Keratinocyte (primary cell): ENCODE results near the gene ANGEL1. TPM values are rescaled to one million over a fixed set of nuclear protein-coding genes. Genes with fewer than 3 reads are reported as not detected.

Experiments
- DNase-seq: peaks from one replicate; pipeline ENCODE4 v3.0.0-alpha.2; 2011; ENCODE audit warnings: low read depth, missing footprints, low spot score
- FAIRE-seq: peaks from 2 replicates; lab custom pipeline; 2011; peaks lifted over from hg19 to GRCh38; lab: Jason Lieb, UNC
- H2AFZ ChIP-seq: 2 replicates; pipeline ENCODE4 v1.6.0; 2012; ENCODE audit warnings: low read length, control low read depth, inconsistent platforms; ENCODE audit not compliant: control insufficient read depth
- H3K27ac ChIP-seq: 2 replicates; pipeline ENCODE4 v1.5.1; 2011; ENCODE audit warnings: low read length; ENCODE audit not compliant: control insufficient read depth, insufficient read depth
- H3K27me3 ChIP-seq: 3 replicates; pipeline ENCODE4 v1.6.0; 2011; ENCODE audit warnings: low read length; ENCODE audit not compliant: control insufficient read depth, insufficient read depth; ENCODE audit errors: extremely low read depth
- H3K36me3 ChIP-seq, 2 experiments: 2 replicates in 1 of 2; 3 replicates in 1 of 2; pipeline ENCODE4 v1.5.1; 2011; ENCODE audit warnings: low read length in 2 of 2, mild to moderate bottlenecking in 1 of 2; ENCODE audit not compliant: control insufficient read depth in 2 of 2, insufficient read depth in 2 of 2; ENCODE audit errors: extremely low read depth in 1 of 2
- H3K4me1 ChIP-seq: 3 replicates; pipeline ENCODE4 v1.5.1; 2011; ENCODE audit warnings: low read length; ENCODE audit not compliant: control insufficient read depth, insufficient read depth; ENCODE audit errors: extremely low read depth
- H3K4me2 ChIP-seq: 3 replicates; pipeline ENCODE4 v1.6.0; 2011; ENCODE audit warnings: low read depth, low read length; ENCODE audit not compliant: control insufficient read depth, insufficient read depth; ENCODE audit errors: extremely low read depth
- H3K4me3 ChIP-seq, 3 experiments: fragments of 200-600 bp in 1 of 3; sonication (generic) in 1 of 3; 2 replicates in 2 of 3; 3 replicates in 1 of 3; pipeline ENCODE4 v1.5.1; 2011 to 2016; ENCODE audit warnings: low read length in 3 of 3, mild to moderate bottlenecking in 3 of 3, control low read depth in 2 of 3, inconsistent platforms in 1 of 3, low read depth in 1 of 3, mixed read lengths in 1 of 3, mixed run types in 1 of 3, moderate library complexity in 1 of 3; ENCODE audit not compliant: control insufficient read depth in 2 of 3, insufficient read depth in 2 of 3; ENCODE audit errors: extremely low read depth in 1 of 3
- H3K79me2 ChIP-seq: 2 replicates; pipeline ENCODE4 v1.6.0; 2012; ENCODE audit warnings: low read length; ENCODE audit not compliant: control insufficient read depth, insufficient read depth
- H3K9ac ChIP-seq: 3 replicates; pipeline ENCODE4 v1.6.0; 2011; ENCODE audit warnings: low read length; ENCODE audit not compliant: control insufficient read depth, insufficient read depth; ENCODE audit errors: extremely low read depth
- H3K9me1 ChIP-seq: 3 replicates; pipeline ENCODE4 v1.6.0; 2011; ENCODE audit warnings: low read length; ENCODE audit not compliant: control insufficient read depth, insufficient read depth; ENCODE audit errors: extremely low read depth
- H3K9me3 ChIP-seq: 2 replicates; pipeline ENCODE4 v1.5.1; 2012; ENCODE audit warnings: low read depth, low read length; ENCODE audit not compliant: control insufficient read depth
- H4K20me1 ChIP-seq: 3 replicates; pipeline ENCODE4 v1.6.0; 2011; ENCODE audit warnings: low read length; ENCODE audit not compliant: control insufficient read depth, insufficient read depth; ENCODE audit errors: extremely low read depth
- EZH2 ChIP-seq: IDR thresholded peaks from one replicate; pipeline ENCODE4 v1.6.1; 2012; ENCODE audit warnings: inconsistent platforms, mild to moderate bottlenecking, low read length, moderate library complexity
- dilution Hi-C: fragments of 300-500 bp; cut with MboI; formaldehyde crosslinking; loops from one replicate; pipeline ENCODE4 v1.7.0; 2020; ENCODE audit warnings: low sequenced_read_pairs; ENCODE audit not compliant: extremely low pct_ligation_motif_present
- polyA plus RNA-seq, 5 experiments: library from polyadenylated mRNA; depleted of rRNA in 3 of 5; stranded (reverse) in 3 of 5; stranded (forward) in 1 of 5; unstranded in 1 of 5; fragments of >200 nt; gene quantifications; 1 replicate in 1 of 5; 2 replicates in 3 of 5; 3 replicates in 1 of 5; pipeline versions ENCODE4 v1.2.1 to v1.2.3, GENCODE V29; 2011 to 2012; ENCODE audit warnings: missing spikeins in 2 of 5, low read depth in 1 of 5, low replicate concordance in 1 of 5
- TF ChIP-seq, protein P1 (sequence below), 3 experiments: IDR thresholded peaks in 1 of 3; conservative IDR thresholded peaks in 1 of 3; optimal IDR thresholded peaks in 1 of 3; 2 replicates in 2 of 3; 3 replicates in 1 of 3; pipeline versions ENCODE3 to v1.5.1; 2011; ENCODE audit warnings: low read length in 3 of 3, mild to moderate bottlenecking in 3 of 3, moderate library complexity in 2 of 3, control low read depth in 1 of 3, inconsistent platforms in 1 of 3; ENCODE audit not compliant: insufficient read depth in 2 of 3; ENCODE audit errors: extremely low read depth in 1 of 3

ANGEL1 gene
- polyA plus RNA-seq, 1 donor (not counting 4 experiments of a cell fraction or from before 2014, with no cell fraction given): 13.0 TPM

GRCh38 chr14:76837524-76837923 lies 24.8 kb upstream of the ANGEL1 start:
- H3K36me3 ChIP-seq: no peaks in the 10 kb centered on the region
- H3K9me1 ChIP-seq: no peaks in the 10 kb centered on the region
- H3K4me2 ChIP-seq: no peak overlapping the region
- H3K79me2 ChIP-seq: no peaks in the 10 kb centered on the region
- no peak overlapping the region for H3K9ac ChIP-seq
- TF ChIP-seq, protein P1, sequence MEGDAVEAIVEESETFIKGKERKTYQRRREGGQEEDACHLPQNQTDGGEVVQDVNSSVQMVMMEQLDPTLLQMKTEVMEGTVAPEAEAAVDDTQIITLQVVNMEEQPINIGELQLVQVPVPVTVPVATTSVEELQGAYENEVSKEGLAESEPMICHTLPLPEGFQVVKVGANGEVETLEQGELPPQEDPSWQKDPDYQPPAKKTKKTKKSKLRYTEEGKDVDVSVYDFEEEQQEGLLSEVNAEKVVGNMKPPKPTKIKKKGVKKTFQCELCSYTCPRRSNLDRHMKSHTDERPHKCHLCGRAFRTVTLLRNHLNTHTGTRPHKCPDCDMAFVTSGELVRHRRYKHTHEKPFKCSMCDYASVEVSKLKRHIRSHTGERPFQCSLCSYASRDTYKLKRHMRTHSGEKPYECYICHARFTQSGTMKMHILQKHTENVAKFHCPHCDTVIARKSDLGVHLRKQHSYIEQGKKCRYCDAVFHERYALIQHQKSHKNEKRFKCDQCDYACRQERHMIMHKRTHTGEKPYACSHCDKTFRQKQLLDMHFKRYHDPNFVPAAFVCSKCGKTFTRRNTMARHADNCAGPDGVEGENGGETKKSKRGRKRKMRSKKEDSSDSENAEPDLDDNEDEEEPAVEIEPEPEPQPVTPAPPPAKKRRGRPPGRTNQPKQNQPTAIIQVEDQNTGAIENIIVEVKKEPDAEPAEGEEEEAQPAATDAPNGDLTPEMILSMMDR (optimal IDR thresholded peaks at IDR 0.05 in 1 of 3, IDR thresholded peaks at IDR 0.05 in 1 of 3, conservative IDR thresholded peaks at IDR 0.05 in 1 of 3; ENCODE audit: extremely low read depth in 1 of 3, insufficient read depth in 2 of 3, low read length in 3 of 3): no peak
- no peak for TF ChIP-seq EZH2
- FAIRE-seq (no peak), DNase-seq (no peak)
- H4K20me1 ChIP-seq: no peaks in the 10 kb centered on the region
- H3K27ac ChIP-seq: no peak overlapping the region
- peaks cover 3% of the 10 kb centered on the region for H3K27me3 ChIP-seq
- dilution Hi-C loops: no loop called here
- no peaks in the 10 kb centered on the region for H3K9me3 ChIP-seq
- H3K4me3 ChIP-seq: no peak overlapping the region
- no peak overlapping the region for H2AFZ ChIP-seq
- no peaks in the 10 kb centered on the region for H3K4me1 ChIP-seq

DNA sequence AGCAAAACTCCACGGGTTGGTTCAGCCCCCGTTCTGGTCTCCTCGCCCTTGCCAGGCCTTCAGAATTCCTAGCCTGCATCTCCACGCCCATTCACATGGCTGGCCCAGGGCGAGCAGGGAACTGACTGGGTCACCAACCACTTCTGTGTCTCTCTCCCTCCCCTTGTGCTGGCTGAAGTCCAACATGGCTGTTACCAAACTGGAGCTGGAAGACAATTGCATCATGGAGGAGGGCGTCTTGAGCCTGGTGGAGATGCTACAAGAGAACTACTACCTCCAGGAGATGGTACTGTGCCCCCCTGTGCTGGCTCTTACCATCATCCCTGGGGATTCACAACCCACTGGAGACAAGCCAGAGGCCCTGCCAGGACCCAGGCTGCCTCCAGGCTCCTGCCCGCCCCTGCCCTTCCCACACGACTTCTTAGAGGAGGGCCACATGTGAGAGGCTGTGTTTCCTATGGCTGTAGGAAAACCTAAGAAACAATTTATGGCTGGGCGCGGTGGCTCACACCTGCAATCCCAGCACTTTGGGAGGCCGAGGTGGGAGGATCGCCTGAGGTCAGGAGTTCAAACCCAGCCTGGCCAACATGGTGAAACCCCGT lies 23.4 kb upstream of the ANGEL1 start:
- H3K4me2 ChIP-seq: no peak overlapping the region
- H3K79me2 ChIP-seq: no peaks in the 10 kb centered on the region
- no peaks in the 10 kb centered on the region for H4K20me1 ChIP-seq
- peaks cover 3% of the 10 kb centered on the region for H3K27me3 ChIP-seq
- TF ChIP-seq, protein P1 (optimal IDR thresholded peaks at IDR 0.05 in 1 of 3, IDR thresholded peaks at IDR 0.05 in 1 of 3, conservative IDR thresholded peaks at IDR 0.05 in 1 of 3; ENCODE audit: extremely low read depth in 1 of 3, insufficient read depth in 2 of 3, low read length in 3 of 3): no peak
- no peak for TF ChIP-seq EZH2
- no peak overlapping the region for H2AFZ ChIP-seq
- no peaks in the 10 kb centered on the region for H3K4me1 ChIP-seq
- no peaks in the 10 kb centered on the region for H3K36me3 ChIP-seq
- FAIRE-seq (no peak), DNase-seq (no peak)
- H3K9me1 ChIP-seq: no peaks in the 10 kb centered on the region
- dilution Hi-C loops: no loop called here
- H3K27ac ChIP-seq: no peak overlapping the region
- no peak overlapping the region for H3K9ac ChIP-seq
- no peak overlapping the region for H3K4me3 ChIP-seq
- H3K9me3 ChIP-seq: no peaks in the 10 kb centered on the region
